Astrocyte of the cerebellum (primary cell): ENCODE results near the gene PARD3B.

ENCODE experiments used
- DNase-seq: peaks from one replicate; pipeline ENCODE4 v3.0.0-alpha.2; 2011; ENCODE audit warnings: low read depth
- H3K4me3 ChIP-seq: 2 replicates; pipeline ENCODE4 v1.5.1; 2011; ENCODE audit warnings: mild to moderate bottlenecking, low read depth, low read length, moderate library complexity
- in situ Hi-C: cut with HindIII; loops from 2 replicates; pipeline ENCODE4 v1.10.0; 2017; ENCODE audit warnings: low sequenced_read_pairs
- TF ChIP-seq, protein P1 (sequence below): IDR thresholded peaks from 2 replicates; pipeline ENCODE4 v1.5.1; 2012; ENCODE audit warnings: low read length, low read depth, moderate library complexity, mild to moderate bottlenecking; ENCODE audit errors: missing control alignments

The PARD3B gene

DNA sequence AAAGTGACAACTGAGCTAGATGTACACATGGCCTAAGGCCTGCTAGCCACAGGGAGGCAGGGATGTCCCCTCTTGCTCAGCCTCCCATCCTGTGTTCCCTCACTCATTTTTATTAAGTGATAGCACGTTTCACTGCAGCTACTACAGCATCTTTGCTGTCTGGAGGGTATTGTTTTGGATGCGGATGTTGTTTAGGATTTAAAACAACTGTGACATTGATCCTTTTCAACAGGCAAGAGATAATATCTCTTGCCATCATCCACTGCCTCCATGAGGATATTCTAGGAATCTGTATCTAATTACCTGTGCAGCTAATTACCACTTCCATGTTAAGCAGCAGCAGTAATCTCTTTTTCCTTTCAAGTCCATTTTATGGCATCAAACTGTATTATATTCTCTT, 345.4 kb downstream of the PARD3B start:
- in situ Hi-C loops, result no loop called here
- TF ChIP-seq, protein P1, sequence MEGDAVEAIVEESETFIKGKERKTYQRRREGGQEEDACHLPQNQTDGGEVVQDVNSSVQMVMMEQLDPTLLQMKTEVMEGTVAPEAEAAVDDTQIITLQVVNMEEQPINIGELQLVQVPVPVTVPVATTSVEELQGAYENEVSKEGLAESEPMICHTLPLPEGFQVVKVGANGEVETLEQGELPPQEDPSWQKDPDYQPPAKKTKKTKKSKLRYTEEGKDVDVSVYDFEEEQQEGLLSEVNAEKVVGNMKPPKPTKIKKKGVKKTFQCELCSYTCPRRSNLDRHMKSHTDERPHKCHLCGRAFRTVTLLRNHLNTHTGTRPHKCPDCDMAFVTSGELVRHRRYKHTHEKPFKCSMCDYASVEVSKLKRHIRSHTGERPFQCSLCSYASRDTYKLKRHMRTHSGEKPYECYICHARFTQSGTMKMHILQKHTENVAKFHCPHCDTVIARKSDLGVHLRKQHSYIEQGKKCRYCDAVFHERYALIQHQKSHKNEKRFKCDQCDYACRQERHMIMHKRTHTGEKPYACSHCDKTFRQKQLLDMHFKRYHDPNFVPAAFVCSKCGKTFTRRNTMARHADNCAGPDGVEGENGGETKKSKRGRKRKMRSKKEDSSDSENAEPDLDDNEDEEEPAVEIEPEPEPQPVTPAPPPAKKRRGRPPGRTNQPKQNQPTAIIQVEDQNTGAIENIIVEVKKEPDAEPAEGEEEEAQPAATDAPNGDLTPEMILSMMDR, result no peak
- no peak for DNase-seq
- no peak overlapping the region for H3K4me3 ChIP-seq

DNA sequence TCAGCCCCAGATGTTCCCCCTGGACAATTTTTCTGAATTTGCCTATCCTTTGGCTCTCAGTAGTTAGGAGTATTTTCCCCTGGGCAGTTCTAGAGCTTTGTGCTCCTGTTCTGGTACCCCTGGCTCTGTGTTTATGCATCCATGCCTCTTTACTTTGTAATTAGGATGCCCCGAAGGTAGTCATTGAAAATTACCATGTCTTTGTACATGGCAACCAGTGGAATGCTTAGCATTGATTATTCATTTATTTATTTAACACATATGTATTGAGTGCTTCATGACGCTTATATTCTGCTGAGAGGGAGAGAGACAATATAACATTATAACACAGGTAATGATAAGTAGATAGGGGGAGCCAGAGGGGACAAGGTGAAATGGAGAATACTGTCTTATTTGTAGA, 346.5 kb downstream of the PARD3B start:
- TF ChIP-seq, protein P1, result no peak
- in situ Hi-C loops, result no loop called here
- DNase-seq, result no peak
- H3K4me3 ChIP-seq, result no peak overlapping the region

DNA sequence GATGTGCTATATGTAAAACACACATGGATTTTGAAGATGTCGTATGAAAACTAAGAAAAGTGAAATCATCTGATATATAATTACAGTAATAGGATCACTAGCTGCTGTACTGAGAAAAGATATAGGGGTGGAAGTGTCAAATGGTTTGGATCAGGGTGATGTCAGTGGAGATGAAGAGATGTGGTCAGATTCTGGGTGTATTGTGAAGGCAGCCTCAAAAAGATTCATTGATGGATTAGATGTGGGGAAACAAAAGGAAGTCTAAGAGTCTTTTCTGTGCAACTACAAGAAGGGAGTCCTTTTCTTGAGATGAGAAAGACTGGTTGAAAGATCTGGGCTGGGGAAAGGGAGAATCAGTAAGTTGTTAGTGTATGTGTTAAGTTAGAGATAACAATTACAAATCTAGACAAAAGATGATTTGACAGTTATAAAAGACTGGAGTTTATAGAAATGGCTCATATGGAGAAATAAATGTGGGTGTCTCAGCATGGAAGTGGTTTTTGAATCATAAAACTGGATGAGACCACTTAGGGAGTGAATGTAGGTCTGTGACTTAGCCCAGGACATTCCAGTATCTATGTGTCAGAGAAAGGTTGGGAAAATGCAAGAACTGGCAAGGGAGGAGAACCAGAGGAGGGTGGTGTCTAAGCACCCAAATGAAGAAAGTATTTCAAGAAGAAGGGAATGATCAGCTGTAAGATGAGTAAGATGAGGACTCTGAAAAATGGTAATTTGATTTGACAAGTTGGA, 347.4 kb downstream of the PARD3B start:
- no peak overlapping the region for H3K4me3 ChIP-seq
- in situ Hi-C loops, result no loop called here
- DNase-seq, result no peak
- TF ChIP-seq, protein P1, result no peak

DNA sequence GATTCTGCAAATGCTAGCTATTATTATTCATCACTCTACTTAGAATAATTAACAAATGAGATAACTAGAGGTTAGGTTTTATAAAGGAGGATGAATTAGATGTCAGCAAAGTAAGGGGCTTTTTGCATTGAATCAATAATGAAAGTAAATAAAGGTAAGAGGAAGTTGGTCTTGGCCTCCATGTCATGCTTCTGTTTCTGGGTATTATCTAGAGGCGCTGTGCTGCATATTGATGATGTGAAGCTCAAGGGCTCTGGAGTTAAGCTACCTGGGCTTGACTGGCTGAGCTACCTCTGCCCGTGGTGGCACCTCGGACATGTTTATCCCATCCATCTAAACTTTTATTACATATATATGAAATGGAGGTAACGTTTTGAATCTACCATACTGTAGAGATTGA, 350.9 kb downstream of the PARD3B start:
- H3K4me3 ChIP-seq, result no peak overlapping the region
- in situ Hi-C loops, result no loop called here
- TF ChIP-seq, protein P1, result no peak
- no peak for DNase-seq

DNA sequence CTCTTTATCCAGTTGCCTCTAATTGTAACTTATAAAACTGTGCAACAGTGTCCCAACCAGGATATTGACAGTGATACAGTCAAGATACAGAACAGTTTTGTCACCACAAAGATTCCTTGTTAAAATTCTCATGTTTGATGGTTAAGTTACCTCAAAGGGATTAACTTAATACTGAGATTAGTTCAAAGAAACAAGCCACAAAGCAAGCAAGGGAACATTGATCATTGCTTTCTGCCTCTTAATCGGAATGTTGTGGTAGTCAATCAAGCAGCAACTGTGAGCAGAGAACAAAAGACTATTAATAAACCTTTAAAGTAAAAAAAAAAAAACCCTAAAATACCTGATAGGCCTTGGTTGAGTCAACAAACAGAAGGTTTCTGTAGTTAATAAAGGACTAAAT, 352.3 kb downstream of the PARD3B start:
- DNase-seq, result no peak
- in situ Hi-C loops, result no loop called here
- no peak overlapping the region for H3K4me3 ChIP-seq
- TF ChIP-seq, protein P1, result no peak

DNA sequence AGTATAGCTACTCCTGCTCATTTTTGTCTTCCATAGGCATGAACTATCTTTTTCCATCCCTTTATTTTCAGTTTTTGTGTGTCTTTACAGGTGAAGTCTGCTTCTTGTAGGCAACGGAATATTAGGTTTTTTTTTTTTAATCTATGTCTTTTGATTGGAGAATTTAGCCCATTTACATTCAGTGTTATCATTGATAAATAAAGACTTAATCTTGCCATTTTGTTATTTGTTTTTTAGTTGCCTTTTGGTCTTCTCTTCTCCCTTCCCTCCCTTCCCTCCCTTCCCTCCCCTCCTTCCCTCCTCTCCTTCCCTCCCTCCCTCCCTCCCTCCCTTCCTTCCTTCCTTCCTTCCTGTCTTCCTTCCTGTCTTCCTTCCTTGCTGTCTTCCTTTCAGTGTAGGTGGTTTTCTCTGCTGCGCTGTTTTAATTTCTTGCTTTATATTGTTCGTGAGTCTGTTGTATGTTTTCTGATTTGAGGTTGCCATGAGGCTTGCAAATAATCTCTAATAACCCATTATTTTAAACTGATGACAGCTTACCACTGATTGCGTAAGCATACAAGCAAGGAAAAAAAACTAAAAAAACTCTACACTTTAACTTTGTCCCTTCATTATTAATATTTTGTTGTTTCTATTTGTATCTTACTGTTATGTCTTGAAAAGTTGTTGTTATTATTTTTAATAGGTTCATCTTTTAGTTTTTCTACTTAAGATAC, 353.8 kb downstream of the PARD3B start:
- no peak overlapping the region for H3K4me3 ChIP-seq
- no peak for DNase-seq
- TF ChIP-seq, protein P1, result no peak
- in situ Hi-C loops, result no loop called here
